Subcutaneous abdominal adipose tissue (tissue), 5 donors: ENCODE data around the gene MAN1A2.

ENCODE experiments used
- H3K27ac ChIP-seq: one replicate; pipeline ENCODE4 v1.7.0; 2013; ENCODE audit warnings: low read depth, mild to moderate bottlenecking, inconsistent platforms, low read length, moderate library complexity
- H3K27me3 ChIP-seq, 5 donors: one replicate each; pipeline ENCODE4 v1.7.0; 2013; ENCODE audit warnings: low read length in 5 of 5, inconsistent platforms in 1 of 5; ENCODE audit not compliant: control insufficient read depth in 5 of 5, insufficient read depth in 4 of 5
- H3K36me3 ChIP-seq, 5 donors: one replicate each; pipeline ENCODE4 v1.7.0; 2013; ENCODE audit warnings: low read length in 5 of 5; ENCODE audit not compliant: control insufficient read depth in 5 of 5, insufficient read depth in 5 of 5
- H3K4me1 ChIP-seq, 5 donors: one replicate each; pipeline ENCODE4 v1.7.0; 2013; ENCODE audit warnings: low read length in 5 of 5, mild to moderate bottlenecking in 3 of 5, moderate library complexity in 1 of 5; ENCODE audit not compliant: control insufficient read depth in 5 of 5, insufficient read depth in 5 of 5
- H3K4me3 ChIP-seq, 5 donors: one replicate each; pipeline ENCODE4 v1.7.0; 2013; ENCODE audit warnings: low read length in 5 of 5, low read depth in 1 of 5
- H3K9ac ChIP-seq, 5 donors: one replicate each; pipeline ENCODE4 v1.7.0; 2013; ENCODE audit warnings: low read length in 5 of 5, mild to moderate bottlenecking in 4 of 5, moderate library complexity in 3 of 5
- H3K9me3 ChIP-seq, 5 donors: one replicate each; pipeline ENCODE4 v1.7.0; 2013; ENCODE audit warnings: low read length in 5 of 5; ENCODE audit not compliant: control insufficient read depth in 5 of 5
- donor health status: healthy.
- donor health status: healthy.
- donor health status: healthy.
- donor health status: healthy.
- donor health status: healthy.

Gene MAN1A2

DNA sequence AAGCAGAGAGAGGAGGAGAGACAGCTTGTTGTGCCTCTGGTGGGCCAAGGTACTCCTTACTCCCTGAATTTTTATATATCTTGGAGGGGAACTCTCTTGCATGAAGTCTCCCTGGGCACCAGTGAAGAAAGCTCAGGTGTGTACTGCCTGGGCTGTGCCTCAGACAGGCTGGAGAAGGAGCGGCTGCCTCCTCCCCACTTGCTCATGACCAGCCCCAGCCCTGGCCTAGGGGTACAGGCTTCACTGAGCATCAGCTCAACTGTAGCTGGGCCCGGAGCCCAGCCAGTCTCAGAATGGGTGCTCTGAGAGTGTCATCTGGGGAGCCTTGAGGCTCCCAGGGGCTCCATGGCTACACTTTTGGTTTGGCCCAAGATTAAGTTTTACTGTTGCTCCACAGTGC, 193.8 kb downstream of the MAN1A2 start:
- peaks cover 0 to 2% (median 0%) of the 10 kb centered on the region in 5 donors for H3K27me3 ChIP-seq
- H3K4me1 ChIP-seq: peaks cover 0 to 3% (median 0%) of the 10 kb centered on the region in 5 donors
- no peak overlapping the region for H3K27ac ChIP-seq
- no peaks in the 10 kb centered on the region for H3K36me3 ChIP-seq
- no peak overlapping the region for H3K9ac ChIP-seq
- H3K4me3 ChIP-seq: no peak overlapping the region
- H3K9me3 ChIP-seq: no peaks in the 10 kb centered on the region

DNA sequence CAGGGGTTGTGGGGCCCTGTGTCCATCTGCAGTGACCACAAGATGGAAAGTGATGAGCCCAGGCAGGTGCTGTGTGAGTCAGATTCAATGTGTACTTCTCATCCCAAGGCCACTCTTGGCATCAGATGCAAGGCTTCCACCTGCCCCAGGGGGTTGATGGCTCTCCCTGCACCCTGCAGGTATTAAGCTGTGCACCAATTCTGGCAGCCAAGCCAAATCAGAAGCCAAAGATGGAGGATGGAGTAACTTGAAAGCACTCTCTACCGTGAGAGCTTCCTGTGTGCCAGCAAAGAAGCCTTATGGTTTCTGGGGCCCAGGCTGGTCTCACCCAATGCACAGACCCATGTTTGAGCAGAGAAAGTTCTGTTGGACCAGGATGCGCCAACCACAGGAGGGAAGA, 194.3 kb downstream of the MAN1A2 start:
- Histone ChIP-seq H3K4me3 (no peak overlapping the region), H3K9ac (no peak overlapping the region), H3K36me3 (no peaks in the 10 kb centered on the region), H3K4me1 (peaks cover 0 to 7% (median 0%) of the 10 kb centered on the region in 5 donors), H3K9me3 (no peaks in the 10 kb centered on the region), H3K27ac (no peak overlapping the region), H3K27me3 (peaks cover 0 to 2% (median 0%) of the 10 kb centered on the region in 5 donors)

DNA sequence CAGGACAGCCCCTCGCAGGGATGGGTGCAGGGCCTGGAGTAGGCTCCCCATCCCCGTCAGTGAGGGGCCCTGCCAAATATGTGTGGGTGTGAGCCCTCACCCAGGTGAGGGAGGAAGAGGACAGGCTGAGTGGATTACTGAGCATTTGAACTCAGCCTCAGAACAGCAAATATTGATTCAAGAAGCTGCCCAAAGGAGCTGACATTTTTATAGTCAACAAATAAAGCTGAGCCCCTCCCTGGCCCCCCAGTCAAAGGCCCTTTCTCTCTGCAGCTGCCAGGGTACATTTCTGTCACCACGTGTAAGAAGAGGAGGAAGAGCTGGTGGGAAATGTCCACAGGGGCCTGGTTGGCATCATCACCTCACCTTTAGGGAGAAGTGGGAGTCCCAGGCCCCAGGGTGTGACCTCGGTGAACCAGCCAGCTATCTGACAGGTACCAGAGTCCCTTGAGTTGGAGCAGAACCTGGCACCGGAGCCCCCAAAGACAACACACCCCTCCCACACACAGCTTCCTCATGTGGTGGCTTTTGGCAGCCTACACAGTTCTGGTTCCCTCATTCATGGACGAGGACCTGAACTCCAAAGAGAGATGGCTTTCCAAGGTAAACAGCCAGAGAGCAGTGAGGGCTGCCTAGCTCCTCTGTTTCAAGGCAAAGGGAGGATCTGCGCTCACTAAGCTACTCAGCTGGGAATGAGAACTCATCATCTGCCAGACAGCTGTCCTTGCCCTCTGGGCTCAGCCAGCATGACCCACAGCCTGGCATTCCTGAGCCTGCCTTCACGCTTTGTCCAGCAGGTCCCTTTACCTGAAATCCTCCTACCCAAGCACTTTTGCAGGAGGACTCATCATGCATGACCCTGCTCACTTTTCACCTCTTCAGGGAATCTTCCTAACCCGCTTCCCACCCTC, 195.6 kb downstream of the MAN1A2 start:
- no peak overlapping the region for H3K27ac ChIP-seq
- H3K9me3 ChIP-seq: no peaks in the 10 kb centered on the region
- peaks cover 0 to 7% (median 0%) of the 10 kb centered on the region in 5 donors for H3K4me1 ChIP-seq
- no peak overlapping the region for H3K4me3 ChIP-seq
- H3K9ac ChIP-seq: no peak overlapping the region
- no peaks in the 10 kb centered on the region for H3K36me3 ChIP-seq
- peaks cover 0 to 2% (median 0%) of the 10 kb centered on the region in 5 donors for H3K27me3 ChIP-seq

DNA sequence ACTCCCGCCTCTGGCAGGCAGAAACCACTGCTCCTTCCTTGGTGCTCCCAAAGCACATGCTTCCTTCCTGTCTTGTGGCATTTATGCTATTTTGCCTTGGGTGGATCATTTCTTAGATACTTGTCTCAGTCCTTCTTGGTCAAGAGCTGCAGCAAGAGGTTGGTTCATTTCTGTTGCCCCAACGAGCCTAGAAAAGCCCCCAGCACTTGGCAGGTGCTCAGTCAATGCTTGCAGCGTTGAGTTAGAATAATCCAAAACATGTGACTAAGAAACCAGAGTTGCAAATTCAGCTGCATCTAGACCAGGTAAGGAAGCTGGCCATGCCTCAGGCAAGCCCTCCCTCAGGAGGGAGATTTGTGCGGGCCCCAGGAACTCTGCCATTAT, 196.2 kb downstream of the MAN1A2 start:
- H3K9me3 ChIP-seq: no peaks in the 10 kb centered on the region
- no peaks in the 10 kb centered on the region for H3K36me3 ChIP-seq
- H3K9ac ChIP-seq: no peak overlapping the region
- H3K27ac ChIP-seq: no peak overlapping the region
- peaks cover 0 to 7% (median 0%) of the 10 kb centered on the region in 5 donors for H3K4me1 ChIP-seq
- H3K4me3 ChIP-seq: no peak overlapping the region
- peaks cover 0 to 2% (median 0%) of the 10 kb centered on the region in 5 donors for H3K27me3 ChIP-seq

DNA sequence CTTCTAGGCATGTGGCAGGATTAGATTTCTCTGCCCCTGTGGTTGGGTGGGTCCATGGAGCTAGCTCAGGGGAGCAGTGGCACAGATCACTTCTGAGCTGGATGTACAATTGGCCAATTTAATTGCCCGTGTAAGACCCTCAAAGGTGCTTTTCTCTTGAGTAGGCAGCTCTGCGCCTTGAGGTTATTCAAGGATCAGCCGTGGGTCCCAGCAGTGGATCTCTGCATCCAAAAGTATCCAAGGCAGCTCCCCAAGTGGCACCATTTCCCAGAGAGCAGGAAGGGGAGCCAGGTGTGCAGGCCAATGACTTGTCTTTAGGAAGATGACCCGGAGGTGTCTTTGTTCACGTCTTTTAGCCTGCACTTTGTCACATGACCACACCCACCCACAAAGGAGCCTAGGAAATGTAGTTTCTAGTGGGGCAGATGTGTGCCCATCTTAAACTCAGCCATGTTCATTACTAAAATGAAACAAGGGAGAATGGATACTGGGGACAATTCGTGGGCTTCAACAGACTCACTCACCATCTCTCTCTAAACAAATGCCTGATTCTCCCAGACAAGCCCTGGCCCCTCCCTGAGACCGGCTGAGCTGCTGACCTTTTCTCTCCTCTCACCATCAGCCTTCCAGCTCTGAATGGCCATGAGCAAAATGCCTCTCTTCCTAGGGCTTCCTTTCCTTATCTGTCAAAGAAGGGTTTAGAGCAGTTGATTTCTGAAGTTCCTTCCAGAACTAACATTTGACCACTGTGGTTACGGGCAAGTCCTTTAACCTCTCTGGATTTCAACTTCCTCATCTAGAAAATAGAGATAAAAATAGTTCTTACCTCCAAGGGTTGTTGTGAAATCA, 197.2 kb downstream of the MAN1A2 start:
- Histone ChIP-seq H3K27me3 (peaks cover 0 to 2% (median 0%) of the 10 kb centered on the region in 5 donors), H3K4me1 (peaks cover 0 to 7% (median 0%) of the 10 kb centered on the region in 5 donors), H3K36me3 (no peaks in the 10 kb centered on the region), H3K9ac (no peak overlapping the region), H3K27ac (no peak overlapping the region), H3K9me3 (no peaks in the 10 kb centered on the region), H3K4me3 (no peak overlapping the region)

DNA sequence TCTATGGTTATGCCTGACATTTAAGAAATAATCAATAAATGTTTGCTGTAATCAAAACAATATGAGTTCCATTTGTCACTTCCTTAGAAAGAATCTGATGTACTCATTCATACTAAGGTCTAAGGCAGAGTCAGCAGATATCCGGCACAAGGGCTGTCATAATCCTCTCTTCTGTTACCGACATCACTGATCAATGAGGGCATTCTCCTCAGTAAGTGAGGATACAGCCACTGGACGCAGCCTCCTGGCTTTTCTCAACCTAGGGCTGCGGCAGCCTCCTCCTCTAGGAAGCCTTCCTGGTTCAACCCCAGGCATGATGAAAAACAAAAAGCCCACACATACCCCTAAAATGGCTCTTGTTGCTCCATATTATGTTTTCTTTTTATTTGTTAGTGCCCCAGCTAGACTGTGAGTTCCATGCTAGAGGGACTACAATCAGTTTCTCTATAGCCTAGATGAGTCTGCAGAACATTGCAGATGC, 197.9 kb downstream of the MAN1A2 start:
- H3K27ac ChIP-seq: no peak overlapping the region

DNA sequence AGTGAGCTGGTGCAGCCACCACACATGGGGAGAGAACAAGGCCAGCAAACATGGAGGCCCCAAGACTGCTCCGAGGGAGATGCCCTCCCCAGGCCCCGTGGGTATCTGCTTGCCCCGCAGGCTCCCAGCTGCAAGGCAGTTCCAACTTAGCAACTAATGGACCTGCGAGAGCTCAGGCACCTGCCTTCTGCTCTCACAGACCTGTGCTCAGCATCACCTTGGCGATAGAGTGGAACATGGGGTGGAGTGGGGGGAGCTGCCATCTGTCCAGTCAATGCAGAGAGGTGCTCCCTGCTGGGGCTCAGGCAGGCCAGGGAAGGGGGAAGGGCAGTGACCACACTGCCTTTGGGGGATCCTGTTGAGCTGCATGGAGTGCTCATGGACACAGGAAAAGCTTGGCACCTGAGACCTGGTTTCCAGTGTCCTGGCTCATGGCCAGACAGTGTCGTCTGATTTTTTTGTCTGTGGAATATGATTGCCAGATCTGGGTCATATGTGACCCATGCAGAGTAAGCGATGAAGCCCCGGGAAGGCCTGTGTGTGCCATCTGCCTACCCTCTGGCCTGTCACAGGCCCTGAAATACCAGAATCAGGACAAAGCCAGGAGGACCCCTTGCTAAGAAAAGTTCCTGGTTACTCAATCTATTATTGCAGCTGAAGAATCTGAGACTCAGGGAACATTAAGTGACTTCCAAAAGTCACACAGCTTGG, 198.7 kb downstream of the MAN1A2 start:
- peaks cover 0 to 2% (median 0%) of the 10 kb centered on the region in 5 donors for H3K27me3 ChIP-seq
- no peaks in the 10 kb centered on the region for H3K9me3 ChIP-seq
- H3K4me3 ChIP-seq: no peak overlapping the region
- no peak overlapping the region for H3K9ac ChIP-seq
- no peaks in the 10 kb centered on the region for H3K36me3 ChIP-seq
- no peak overlapping the region for H3K27ac ChIP-seq
- H3K4me1 ChIP-seq: peaks cover 0 to 7% (median 0%) of the 10 kb centered on the region in 5 donors

More for the DNA sequence above, 197.9 kb downstream of the MAN1A2 start:
- no peak overlapping the region for H3K4me3 ChIP-seq
- peaks cover 0 to 7% (median 0%) of the 10 kb centered on the region in 5 donors for H3K4me1 ChIP-seq
- H3K9me3 ChIP-seq: no peaks in the 10 kb centered on the region
- H3K27me3 ChIP-seq: peaks cover 0 to 2% (median 0%) of the 10 kb centered on the region in 5 donors
- H3K9ac ChIP-seq: no peak overlapping the region
- H3K36me3 ChIP-seq: no peaks in the 10 kb centered on the region

DNA sequence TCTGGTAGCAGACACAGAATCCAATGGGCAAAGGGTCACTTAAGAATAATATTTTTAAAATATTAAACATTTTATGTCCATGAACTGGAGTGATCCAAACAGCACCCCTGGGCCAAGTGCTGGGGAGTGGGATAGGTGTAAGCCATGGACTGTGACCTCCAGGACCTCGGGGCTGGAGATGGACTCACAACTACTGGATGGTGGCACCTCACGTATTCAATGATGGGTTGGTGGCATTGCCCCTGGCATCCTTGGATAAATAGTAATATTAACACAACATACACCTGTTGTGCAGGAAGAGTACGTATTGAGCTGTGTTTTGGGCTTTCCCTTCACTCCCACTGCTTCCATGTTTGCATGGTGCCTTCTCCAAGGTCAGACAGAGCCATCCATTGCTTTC, 199.3 kb downstream of the MAN1A2 start:
- Histone ChIP-seq H3K4me1 (peaks cover 0 to 7% (median 0%) of the 10 kb centered on the region in 5 donors), H3K27ac (no peak overlapping the region)

DNA sequence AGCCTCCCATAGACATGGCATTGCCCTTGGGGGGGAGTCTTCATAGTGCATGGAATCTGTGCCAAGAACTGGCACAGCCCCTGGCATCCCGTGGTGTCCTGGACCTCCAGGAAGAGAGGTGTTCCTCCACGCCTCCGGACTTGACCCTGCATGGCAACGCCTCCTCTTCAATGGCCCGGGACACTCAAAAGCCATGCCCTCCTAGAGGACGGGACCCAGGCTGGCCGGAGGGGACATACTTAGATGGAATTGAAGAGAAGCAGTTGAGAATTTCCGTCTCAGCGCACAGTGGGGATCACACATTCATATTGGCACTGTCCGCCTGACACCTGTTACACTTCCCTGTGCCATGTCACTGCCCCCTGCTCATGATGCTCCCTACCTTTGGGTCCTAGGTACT, 200.2 kb downstream of the MAN1A2 start:
- Histone ChIP-seq H3K27ac (no peak overlapping the region), H3K4me1 (peaks cover 0 to 7% (median under 1%) of the 10 kb centered on the region in 5 donors), H3K9me3 (no peaks in the 10 kb centered on the region), H3K4me3 (no peak overlapping the region), H3K9ac (no peak overlapping the region), H3K36me3 (no peaks in the 10 kb centered on the region), H3K27me3 (peaks cover 0 to 2% (median 0%) of the 10 kb centered on the region in 5 donors)

More for the DNA sequence above, 199.3 kb downstream of the MAN1A2 start:
- no peak overlapping the region for H3K4me3 ChIP-seq
- H3K36me3 ChIP-seq: no peaks in the 10 kb centered on the region
- peaks cover 0 to 2% (median 0%) of the 10 kb centered on the region in 5 donors for H3K27me3 ChIP-seq
- H3K9me3 ChIP-seq: no peaks in the 10 kb centered on the region
- H3K9ac ChIP-seq: no peak overlapping the region
